Measurements from ENCODE around the gene BRD3OS. TPM values are rescaled to one million over a fixed set of nuclear protein-coding genes. Genes with fewer than 3 reads are reported as not detected.
A peak's percentile ranks its signal among the peaks of the same experiment; 100 is the strongest.

BRD3OS gene
- total and polyA plus RNA-seq, 2 of the 13 experiments (the other 11 are each of a cell fraction or from before 2014, with no cell fraction given), result 4.9 to 5.7 TPM

GRCh38 chr9:134067904-134068743 lies 42.8 kb downstream of the BRD3OS start, which contains the start of gene BRD3 (continued):
- peak in 1 of 2 experiments; percentile 60; a peak in 2 of 4 replicates for TF ChIP-seq POLR2A (IDR thresholded peaks at IDR 0.05; ENCODE audit: insufficient read depth in 1 of 2, low read depth in 2 of 2, low read length in 2 of 2)
- TF ChIP-seq ZNF850 (CRISPR knock-in tag; conservative IDR thresholded peaks at IDR 0.05), result no peak
- peak; percentile 38; the same call in 1 of the 2 replicates for TF ChIP-seq KDM2A (CRISPR knock-in tag; IDR thresholded peaks at IDR 0.05; ENCODE audit: borderline replicate concordance, low read depth)
- TF ChIP-seq ZSCAN25 (CRISPR knock-in tag; IDR thresholded peaks at IDR 0.05), result 0 out of 2 replicates have a peak, but pooled peaks have one; percentile 26
- peak; percentile 67 for TF ChIP-seq YEATS4 (CRISPR knock-in tag; IDR thresholded peaks at IDR 0.05; ENCODE audit: borderline replicate concordance)
- TF ChIP-seq ZNF362 (CRISPR knock-in tag; IDR thresholded peaks at IDR 0.05; ENCODE audit: borderline replicate concordance), result no peak
- 0 out of 2 replicates have a peak, but pooled peaks have one; percentile 52 for TF ChIP-seq BCL3 (CRISPR knock-in tag; IDR thresholded peaks at IDR 0.05)
- TF ChIP-seq ZNF773 (CRISPR knock-in tag; IDR thresholded peaks at IDR 0.05; ENCODE audit: borderline replicate concordance), result no peak
- peak; percentile 42; the same call in 1 of the 2 replicates for TF ChIP-seq BHLHE40 (IDR thresholded peaks at IDR 0.05; ENCODE audit: low read length)
- no peak for TF ChIP-seq BRCA1 (CRISPR knock-in tag; IDR thresholded peaks at IDR 0.05)
- 0 out of 2 replicates have a peak, but pooled peaks have one; percentile 7 for TF ChIP-seq ZNF430 (CRISPR knock-in tag; IDR thresholded peaks at IDR 0.05)
- no peak for TF ChIP-seq ZHX2 (IDR thresholded peaks at IDR 0.05; ENCODE audit: low read depth)
- TF ChIP-seq ZHX2 (CRISPR knock-in tag; IDR thresholded peaks at IDR 0.05; ENCODE audit: borderline replicate concordance), result 0 out of 2 replicates have a peak, but pooled peaks have one; percentile 40
- peak; percentile 35; the same call in 1 of the 2 replicates for TF ChIP-seq LBX2 (CRISPR knock-in tag; IDR thresholded peaks at IDR 0.05; ENCODE audit: borderline replicate concordance)
- TF ChIP-seq SYNCRIP (IDR thresholded peaks at IDR 0.05; ENCODE audit: insufficient read depth, low read depth, low read length), result no peak
- no peak for TF ChIP-seq ZNF615 (CRISPR knock-in tag; IDR thresholded peaks at IDR 0.05; ENCODE audit: borderline replicate concordance)
- peak; percentile 63; the same call in 1 of the 2 replicates for TF ChIP-seq ZSCAN20 (CRISPR knock-in tag; IDR thresholded peaks at IDR 0.05; ENCODE audit: borderline replicate concordance)
- no peak for TF ChIP-seq MXD4 (CRISPR knock-in tag; IDR thresholded peaks at IDR 0.05)
- TF ChIP-seq RFXANK (CRISPR knock-in tag; IDR thresholded peaks at IDR 0.05), result no peak
- peak; percentile 18; the same call in 1 of the 2 replicates for TF ChIP-seq HOXA3 (CRISPR knock-in tag; IDR thresholded peaks at IDR 0.05)
- TF ChIP-seq NR3C1 (CRISPR knock-in tag; IDR thresholded peaks at IDR 0.05), result no peak
